GM21528 (cell line): Measurements from ENCODE around the gene GALNT9.
"Not testable (repeated sequence)": the region's sequence is repeated elsewhere in the genome, so short reads cannot be mapped to it uniquely, and the experiment has no call there.

Experiments used
- ATAC-seq: cut with Tn5 transposase; IDR thresholded peaks from one replicate; pipeline ENCODE4 v1.9.1; 2021; ENCODE audit warnings: mild to moderate bottlenecking, moderate library complexity; ENCODE audit not compliant: unreplicated experiment, low FRiP score

The GALNT9 gene

DNA sequence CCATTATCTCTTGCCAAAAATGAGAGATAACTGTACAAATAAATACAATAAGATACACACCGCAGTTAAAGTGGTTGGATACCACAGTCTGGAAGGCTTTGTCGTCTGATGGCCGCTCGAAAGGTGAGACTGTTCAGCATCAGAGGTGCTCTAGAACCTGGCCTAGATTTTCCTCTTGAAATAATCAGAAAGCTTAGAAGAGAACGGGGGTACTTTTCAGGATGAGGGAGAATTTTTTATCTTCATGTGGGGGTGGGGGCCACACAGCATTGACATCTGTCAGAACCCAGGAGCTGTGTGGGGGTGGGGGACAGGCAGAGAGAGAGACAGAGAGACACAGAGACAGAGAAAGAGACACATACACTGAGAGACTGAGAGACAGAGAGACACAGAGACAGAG, 90.5 kb downstream of the GALNT9 start:
- ATAC-seq = no peak

DNA sequence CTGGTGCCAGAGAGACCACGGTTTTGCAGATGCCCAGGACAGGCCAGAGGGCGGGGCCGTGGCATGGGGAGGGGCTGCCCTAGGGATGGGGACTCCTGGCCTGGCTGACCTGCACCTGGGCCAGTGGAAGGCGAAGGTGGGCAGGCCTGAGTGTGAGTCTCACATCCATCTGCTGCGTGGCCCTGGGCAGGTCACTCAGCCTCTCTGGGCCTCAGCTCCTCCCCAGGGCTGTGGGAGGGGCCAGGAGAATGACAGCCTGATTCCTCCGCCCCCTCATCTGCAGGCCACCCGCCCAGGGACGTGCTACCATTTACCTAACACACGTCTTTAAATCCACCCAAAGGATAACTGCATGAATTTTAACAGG, 90.9 kb downstream of the GALNT9 start:
- no peak for ATAC-seq

DNA sequence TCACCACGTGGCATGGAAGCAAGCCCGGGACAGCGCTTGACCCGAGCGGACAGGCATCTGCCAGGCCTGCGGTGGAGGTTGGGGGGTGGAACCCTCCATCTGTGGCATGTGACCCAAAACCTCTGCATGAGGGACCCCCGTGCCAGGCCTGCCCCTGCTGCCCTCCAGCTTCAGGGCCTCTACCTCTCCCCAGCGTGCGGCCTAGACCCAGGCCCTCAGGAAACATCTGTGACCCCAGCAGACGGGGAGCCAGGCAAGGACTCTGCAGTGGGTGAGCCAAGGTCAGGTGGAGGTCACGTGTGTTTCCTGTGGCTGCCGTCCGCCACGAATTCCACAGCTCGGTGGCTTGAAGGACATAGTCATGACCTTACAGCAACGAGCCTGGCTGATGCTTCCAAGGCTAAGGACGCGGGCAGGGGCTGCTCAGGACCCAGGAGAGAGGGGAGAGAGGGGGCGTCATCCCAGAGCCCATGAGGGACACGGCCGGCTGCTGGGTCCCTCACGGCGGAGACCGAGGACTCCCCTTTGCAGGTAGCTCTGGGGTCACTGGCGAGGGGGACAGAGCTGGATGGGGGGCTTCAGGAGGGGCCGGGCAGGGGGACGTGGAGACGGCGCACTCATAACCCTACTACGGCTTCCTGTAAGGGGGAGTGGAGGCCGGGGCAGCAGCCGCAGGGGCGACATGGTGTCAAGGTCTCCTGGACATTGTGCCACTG, 91.5 kb downstream of the GALNT9 start:
- ATAC-seq = no peak

DNA sequence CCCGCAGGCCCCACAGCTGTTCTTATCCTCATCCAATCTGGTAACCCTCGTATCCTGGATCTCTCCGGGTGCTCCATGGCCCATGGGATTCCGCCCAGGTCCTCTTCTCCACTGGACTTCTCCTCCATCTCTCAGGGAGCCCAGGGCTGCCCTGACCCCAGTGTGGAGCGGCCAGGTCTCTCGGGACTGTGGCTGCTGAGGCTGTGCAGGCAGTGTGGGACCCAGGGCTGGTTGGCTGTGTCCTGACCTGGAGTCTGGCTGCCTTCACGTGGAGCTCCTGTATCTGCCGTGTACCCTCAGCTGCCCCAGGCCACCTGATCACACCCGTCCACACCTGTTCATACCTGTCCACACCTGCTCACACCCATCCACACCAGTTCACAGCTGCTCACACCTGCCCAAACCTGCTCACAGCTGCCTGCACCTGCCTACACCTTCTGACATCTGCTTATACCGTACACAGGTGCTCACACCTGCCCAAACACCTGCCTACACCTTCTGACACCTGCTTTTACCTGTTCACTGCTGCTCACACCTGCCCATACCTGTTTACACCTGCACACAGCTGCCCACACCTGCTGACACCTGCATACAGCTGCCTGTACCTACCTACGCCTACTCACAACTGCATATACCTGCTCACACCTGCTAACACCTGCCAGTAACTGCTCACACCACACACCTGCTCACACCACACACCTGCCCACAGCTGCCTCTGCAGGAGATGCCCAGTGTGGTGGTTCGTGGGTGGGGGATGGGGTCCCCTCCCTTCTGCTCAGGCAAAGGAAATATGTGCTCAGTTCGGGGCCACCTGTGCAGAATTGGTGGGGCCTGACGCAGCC, 92.2 kb downstream of the GALNT9 start:
- no peak for ATAC-seq

DNA sequence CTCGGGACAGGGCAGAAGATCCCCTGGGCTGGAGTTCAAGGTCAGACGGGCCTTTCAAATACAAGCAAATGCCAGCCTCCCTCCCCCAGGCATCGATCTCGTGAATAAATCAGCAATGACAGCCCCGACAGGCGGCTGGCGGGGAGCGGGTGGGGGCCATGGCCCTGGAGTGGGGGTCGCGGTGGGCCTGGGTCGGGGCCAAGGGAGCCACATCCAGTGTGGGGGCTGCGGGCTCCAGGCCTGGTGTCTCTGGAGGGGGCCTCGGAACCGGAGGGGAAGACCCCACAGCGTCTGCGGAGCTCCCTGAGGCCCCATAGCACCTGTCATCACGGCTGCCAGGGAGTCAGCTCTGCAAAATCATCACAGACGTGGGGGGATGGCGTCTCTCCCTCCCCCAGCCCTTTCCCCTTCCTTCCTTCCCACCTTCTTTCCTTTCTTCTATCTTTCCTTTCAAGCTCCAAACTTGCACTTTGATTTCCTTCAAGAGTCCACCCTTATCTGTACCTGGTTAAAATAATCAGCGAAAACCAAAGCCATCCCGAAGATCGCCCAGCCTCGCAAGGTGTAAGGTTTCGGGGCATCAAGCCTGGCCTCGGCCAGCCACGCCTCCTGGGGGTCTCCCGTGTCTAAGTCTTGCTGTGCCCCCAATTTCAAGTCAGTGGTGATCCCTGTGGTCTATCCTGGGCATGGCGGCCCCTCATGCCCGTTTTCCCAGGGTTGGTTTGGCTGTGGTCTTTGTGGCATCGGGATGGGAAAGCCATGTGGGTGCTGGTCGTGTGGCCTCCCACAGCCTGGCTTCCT, 93.1 kb downstream of the GALNT9 start:
- ATAC-seq = no peak

DNA sequence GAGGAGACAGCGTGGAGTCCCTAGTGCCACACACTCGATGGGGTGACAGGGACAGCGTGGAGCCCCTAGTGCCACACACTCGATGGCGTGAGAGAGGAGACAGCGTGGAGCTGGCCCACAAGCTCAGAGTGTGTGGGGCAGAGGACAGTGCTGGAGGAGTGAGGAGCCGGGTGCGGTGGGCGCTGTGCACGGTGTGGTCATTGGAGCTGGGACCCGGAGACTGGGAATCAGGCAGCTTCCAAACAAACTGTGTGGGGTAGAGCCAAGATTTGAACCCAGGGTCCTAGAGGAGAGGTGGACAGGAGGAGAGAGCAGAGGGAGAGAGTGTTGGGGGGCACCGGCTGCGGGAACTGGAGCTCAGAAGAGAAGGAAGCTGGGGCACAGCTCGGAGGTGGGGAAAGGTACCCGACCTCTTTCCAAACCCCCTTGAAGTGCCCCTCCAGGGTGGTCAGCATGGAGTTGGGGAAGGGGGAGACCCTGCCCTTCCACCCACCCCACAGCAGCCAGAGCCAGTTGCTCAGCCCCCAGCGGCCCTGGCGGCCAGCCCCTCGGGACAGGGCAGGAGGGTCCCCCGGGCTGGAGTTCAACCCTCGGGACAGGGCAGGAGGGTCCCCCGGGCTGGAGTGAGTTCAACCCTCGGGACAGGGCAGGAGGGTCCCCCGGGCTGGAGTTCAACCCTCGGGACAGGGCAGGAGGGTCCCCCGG, 94.1 kb downstream of the GALNT9 start:
- ATAC-seq = no peak

DNA sequence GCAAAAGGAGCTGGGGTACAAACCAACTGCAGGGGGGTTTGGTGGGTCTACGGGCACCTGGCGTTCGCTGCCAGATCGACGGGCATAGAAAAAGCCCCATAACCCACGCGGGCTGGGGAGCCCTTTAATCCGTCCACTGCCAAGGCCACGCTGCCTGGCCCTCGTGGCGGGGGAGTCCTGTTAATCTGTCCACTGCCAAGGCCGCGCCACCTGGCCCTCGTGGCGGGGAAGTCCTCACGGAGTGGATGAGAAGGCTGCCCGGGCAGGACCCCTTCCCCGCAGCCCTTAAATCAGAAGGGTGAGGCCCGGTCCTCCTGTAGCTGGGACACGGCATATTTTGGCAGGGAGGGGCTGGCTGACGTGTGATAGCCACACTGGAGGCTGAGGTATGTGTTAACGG, 99.0 kb downstream of the GALNT9 start:
- ATAC-seq = no peak

DNA sequence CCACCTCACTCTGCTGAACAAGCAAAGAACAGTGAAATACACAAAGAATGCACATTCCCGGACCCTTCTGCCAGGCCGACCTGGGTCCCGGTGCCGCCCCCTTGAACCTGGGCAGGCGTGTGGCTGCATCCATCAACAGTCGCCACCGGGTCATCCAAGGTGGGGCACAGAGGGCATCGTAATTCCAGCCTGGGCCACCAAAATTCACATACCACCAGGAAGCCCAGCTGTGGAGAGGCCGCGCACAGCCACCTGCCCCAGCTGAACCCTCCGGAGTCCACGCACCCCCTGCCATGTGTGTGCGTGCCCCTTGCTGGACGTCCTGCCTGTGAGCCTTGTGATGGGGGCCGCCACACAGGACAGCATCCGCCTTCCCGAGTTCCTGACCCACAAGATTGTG, 99.5 kb downstream of the GALNT9 start:
- no peak for ATAC-seq

DNA sequence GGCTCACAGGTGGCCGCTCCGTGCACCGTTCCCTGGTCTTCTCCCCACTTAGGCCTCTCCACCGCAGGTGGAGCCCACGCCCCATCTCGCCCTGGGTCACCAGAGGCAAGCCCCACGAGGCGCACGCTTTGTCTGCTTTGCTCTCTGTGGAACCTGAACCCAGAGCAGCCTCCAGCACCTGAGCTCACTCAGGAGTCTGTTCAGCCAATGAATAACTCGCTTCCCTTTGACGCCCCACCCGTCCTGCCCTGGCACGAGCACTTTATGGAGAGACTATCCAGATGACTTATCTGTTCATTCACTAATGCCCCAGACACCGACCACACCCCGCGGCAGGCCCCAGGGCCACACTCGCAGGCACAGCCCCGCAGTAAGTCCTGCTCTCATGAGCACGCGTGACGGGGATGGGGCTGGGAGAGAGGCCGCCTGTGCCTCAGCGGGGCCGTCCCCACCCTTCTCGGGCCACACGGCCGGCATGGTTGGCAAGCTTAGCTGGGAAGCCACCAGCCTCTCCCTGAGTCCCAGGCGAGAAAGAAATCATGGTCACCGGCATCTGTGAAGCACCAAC, 100.1 kb downstream of the GALNT9 start:
- ATAC-seq = no peak

DNA sequence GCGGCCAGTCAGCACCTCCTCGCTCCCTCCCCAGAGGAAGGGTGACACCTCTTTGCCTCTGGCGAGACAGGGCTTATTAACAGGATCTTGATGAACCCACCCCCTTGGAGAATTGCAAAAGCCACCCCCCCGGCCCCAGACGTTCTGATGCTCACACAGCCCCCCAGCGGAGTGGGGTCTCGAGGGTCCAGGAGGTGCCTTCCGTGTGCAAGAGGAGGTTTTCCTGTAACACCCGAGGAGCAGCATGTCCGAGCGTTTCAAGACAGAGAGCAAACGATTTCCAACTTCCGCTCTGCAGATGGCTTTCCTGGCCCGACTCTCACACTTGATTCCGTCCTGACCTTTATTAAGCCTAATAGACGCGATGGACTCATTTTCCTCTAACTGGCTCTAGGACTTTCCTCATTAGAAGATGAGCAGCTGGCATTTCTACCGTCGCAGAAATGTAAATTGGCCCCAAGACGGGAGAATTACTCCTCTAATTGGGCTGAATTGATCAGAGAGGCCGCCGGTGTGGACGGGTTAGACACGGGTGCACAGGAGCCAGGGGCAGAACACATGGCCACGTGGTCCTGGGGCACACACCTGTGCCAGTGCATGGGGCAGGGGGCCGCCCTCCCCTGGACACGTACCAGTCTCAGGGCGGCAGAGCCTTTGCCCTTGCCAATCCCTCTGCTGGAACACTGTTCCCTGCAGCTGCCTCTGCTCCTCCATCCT, 100.8 kb downstream of the GALNT9 start:
- no peak for ATAC-seq

DNA sequence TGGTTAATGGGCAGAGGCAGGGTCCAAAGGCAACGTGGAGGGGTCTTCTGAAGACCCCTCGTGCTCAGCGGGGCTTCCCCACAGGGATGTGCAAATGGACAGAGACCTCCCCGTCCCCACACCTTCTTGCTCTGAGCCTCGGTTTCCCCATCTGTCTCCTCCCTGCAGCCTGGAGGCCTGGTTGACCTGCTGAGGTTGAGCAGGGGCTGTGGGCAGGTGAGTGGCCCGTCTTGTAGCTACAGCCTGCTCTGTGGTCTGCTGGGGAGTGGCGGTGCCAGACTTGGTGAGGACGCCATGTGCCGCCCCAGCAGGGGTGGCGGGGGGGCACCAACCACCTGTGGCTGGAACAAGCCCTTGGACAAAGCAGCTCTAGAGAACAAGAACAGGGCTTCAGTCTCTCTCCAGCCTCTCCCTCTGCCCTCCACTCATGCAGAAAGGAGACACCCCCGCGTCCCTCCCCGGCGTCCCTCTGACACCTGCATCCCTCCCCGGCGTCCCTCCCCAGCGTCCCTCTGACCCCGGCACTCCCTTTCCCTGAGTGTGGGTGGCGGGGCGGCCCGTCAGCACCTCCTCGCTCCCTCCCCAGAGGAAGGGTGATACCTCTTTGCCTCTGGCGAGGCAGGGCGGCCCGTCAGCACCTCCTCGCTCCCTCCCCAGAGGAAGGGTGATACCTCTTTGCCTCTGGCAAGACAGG, 101.5 kb downstream of the GALNT9 start:
- no peak for ATAC-seq

DNA sequence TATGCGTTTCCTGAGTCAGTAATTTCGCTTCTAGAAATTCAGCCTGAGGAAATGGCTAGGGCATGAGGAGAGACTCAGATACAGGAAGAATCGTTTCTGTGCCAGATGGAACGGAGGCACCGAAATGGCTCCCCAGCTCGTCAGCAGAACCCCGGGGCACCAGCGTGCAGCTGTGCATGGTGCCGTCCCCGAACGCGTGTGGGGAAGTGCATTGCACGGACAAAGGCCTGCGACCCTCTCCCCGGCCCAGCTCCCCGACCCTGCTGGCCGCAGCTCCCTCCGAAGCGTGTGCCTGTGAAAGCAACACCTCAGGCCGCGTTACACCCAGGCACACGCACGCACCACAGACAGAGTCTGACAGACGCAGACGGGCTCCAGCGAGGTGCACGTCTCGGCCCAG, 102.3 kb downstream of the GALNT9 start:
- no peak for ATAC-seq

DNA sequence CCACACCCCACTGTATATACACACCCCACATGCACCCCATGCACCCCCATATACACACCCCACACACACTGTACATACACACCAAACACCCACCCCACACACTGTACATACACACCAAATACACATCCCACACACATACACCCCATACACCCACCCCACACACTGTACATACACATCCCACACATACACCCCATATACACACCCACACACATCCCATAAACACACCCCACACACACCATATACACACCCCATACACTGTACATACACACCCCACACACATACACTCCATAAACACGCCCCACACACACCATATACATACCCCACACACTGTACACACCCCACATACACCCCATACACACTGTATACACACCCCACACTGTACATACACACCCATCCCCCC, 102.8 kb downstream of the GALNT9 start:
- no peak for ATAC-seq

DNA sequence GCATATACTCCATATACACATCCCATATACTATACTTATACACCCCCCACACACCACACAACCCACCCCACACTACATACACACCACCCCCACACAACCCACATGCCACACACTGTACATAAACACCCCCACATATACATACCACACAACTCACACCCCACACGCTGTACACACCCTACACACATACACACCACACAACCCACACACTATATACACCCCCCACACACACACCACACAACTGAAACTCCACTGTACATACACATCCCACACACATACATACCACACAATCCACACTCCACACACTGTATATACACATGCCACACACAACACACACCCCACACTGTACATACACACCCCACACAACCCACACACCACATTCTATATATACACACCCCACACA, 104.2 kb downstream of the GALNT9 start:
- no peak for ATAC-seq

DNA sequence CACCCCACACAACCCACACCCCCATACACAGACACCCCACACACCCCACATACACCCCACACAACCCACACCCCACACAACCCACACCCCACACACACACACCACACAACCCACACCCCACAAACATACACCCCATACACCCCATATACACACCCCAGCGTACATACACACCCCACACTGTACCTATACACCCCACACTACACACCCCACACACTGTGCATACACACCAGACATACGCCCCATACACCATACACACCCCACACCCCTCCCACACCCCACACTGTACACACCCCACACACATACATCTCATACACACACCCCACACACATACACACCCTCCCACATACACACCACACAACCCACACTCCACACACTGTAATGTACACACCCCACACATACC, 104.9 kb downstream of the GALNT9 start:
- no peak for ATAC-seq

DNA sequence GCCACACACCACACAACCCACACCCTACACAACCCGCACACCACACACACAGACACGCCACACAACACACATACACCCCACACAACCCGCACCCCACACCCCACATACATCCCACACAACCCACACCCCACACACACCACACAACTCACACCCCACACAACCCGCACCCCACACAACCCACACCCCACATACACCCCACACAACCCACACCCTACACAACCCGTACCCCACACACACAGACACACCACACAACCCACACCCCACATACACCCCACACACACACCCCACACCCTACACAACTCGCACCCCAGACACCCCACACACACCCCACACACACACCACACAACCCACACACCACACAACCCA, 106.6 kb downstream of the GALNT9 start:
- ATAC-seq = no peak

DNA sequence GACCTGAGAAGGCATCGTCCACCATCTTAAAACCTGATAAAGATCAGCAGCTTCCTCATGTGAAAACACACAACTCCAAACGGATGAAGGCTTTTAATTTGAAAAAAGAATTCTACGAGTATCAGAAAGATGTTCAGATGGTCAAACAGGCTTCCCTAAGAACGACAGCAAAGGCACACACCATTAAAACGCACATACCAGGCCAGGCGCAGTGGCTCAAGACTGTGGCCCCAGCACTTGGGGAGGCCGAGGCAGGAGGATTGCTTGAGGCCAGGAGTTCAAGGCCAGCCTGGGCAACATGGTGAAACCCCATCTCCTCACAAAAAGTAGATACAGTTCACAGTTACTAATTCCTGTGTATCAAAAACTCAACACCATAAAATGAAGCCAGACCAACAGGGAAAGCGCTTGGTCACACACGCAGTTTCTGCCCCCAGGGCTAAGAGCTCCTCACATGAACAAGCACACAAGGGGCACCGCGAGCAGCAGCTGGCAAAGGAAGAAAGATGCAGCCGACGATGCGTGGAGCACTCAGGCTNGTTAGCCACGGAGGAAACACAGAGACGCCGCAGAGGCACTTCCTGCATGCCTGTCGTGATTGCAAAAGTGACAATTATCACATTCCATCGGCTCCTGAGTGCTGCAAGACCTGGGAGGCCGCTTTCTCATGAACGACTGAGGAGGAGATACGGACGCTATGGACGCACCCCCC, 107.1 kb downstream of the GALNT9 start:
- no peak for ATAC-seq

DNA sequence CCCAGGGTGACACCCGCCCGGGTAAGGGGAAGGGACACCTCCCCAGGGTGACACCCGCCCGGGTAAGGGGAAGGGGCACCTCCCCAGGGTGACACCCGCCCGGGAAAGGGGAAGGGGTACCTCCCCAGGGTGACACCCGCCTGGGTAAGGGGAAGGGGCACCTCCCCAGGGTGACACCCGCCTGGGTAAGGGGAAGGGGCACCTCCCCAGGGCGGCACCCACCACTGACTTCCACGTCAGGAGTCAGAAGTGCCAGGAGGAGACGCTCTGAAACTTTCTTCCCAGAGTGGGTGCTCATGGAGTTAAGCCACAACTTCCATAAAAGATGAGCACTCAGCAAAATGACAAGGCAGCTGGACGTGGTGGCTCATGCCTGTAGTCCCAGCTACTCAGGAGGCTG, 109.6 kb downstream of the GALNT9 start:
- ATAC-seq = not testable (repeated sequence)

DNA sequence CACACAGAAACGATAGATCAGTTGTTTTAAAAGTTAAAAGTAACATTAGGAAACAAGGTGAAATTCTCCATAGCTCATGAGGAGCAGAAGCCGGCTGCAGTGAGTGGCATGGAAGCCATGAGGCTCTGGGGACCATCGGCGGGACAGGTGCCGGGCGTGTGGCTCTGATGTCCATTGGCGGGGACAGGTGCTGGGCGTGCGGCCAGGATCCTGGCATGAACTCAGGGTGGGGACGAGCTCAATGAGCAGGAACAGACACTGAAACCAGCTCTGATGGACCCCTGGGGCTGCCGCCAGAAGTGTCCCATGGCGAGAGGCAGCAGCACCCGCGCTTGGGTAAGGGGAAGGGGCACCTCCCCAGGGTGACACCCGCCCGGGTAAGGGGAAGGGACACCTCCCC, 110.1 kb downstream of the GALNT9 start:
- ATAC-seq = no peak
